Esophagus squamous epithelium (tissue), 5 donors: ENCODE data around the gene PRPF39. TPM values are rescaled to one million over a fixed set of nuclear protein-coding genes. Genes with fewer than 3 reads are reported as not detected.

Source experiments
- DNase-seq: peaks from one replicate; lab custom pipeline; 2025; lab: John Stamatoyannopoulos, UW
- H3K27ac ChIP-seq, 4 donors: fragments of 200-600 bp; sonication (generic); one replicate each; pipeline ENCODE4 v1.5.1; 2016 to 2019; ENCODE audit warnings: mild to moderate bottlenecking in 1 of 4
- H3K27me3 ChIP-seq, 4 donors: fragments of 200-600 bp; sonication (generic); 1 replicate in 3 of 4; 2 replicates in 1 of 4; pipeline versions ENCODE4 v1.5.1 to v1.6.0; 2017 to 2021; ENCODE audit warnings: antibody characterized with exemption in 1 of 4
- H3K36me3 ChIP-seq, 3 donors: fragments of 200-600 bp; sonication (generic); one replicate each; pipeline ENCODE4 v1.5.1; 2016 to 2019
- H3K4me1 ChIP-seq, 3 donors: fragments of 200-600 bp; sonication (generic); one replicate each; pipeline ENCODE4 v1.5.1; 2017 to 2019
- H3K4me3 ChIP-seq, 4 donors: fragments of 200-600 bp; sonication (generic); 1 replicate in 3 of 4; 2 replicates in 1 of 4; pipeline ENCODE4 v1.5.1; 2016 to 2019; ENCODE audit warnings: mild to moderate bottlenecking in 2 of 4, moderate library complexity in 1 of 4
- H3K9me3 ChIP-seq, 3 donors: fragments of 200-600 bp; sonication (generic); one replicate each; pipeline ENCODE4 v1.5.1; 2016 to 2019
- CTCF ChIP-seq, 6 experiments: fragments of 450-650 bp in 4 of 6; fragments of 200-600 bp in 2 of 6; sonication (generic) in 2 of 6; IDR thresholded peaks; one replicate each; pipeline ENCODE4 v1.5.1; 2016 to 2019; ENCODE audit warnings: antibody characterized with exemption in 6 of 6, mild to moderate bottlenecking in 4 of 6, moderate library complexity in 4 of 6
- POLR2A ChIP-seq, 4 donors: fragments of 450-650 bp; IDR thresholded peaks; one replicate each; pipeline ENCODE4 v1.6.1; 2017; ENCODE audit warnings: antibody characterized with exemption in 4 of 4, mild to moderate bottlenecking in 4 of 4, moderate library complexity in 3 of 4
- WGBS, 2 donors: methylation state at CpG; one replicate each; pipeline ENCODE4 v1.1.5; 2018; 5-methylcytosine and 5-hydroxymethylcytosine counted together
- intact Hi-C: fragments of 100-400 bp; cut with DNase I; formaldehyde crosslinking; loops from one replicate; pipeline ENCODE4 v1.15.0; 2022
- total RNA-seq, 4 donors: library from RNA; depleted of rRNA; stranded (reverse); fragments of >200 nt; gene quantifications; one replicate each; pipeline ENCODE4 v1.1.0, GENCODE V29; 2016
- donor health status: DM: yes; HTN: yes; CAD: no.

PRPF39 gene
- total RNA-seq, 4 donors from 2014 or later = 6.9 to 39.9 (median 19.2) TPM

GRCh38 chr14:45065956-45066355, 18.0 kb upstream of the PRPF39 start:
- Histone ChIP-seq H3K36me3 (peaks cover 0 to 36% (median 0%) of the 10 kb centered on the region in 3 donors), H3K27me3 (no peaks in the 10 kb centered on the region), H3K4me3 (no peak overlapping the region), H3K4me1 (no peaks in the 10 kb centered on the region), H3K9me3 (no peaks in the 10 kb centered on the region), H3K27ac (no peak overlapping the region)
- WGBS, 2 donors = 60 to 82% methylated on average over 2 of the region's 2 CpGs
- intact Hi-C loops = no loop called here
- TF ChIP-seq CTCF (IDR thresholded peaks at IDR 0.05) = no peak
- TF ChIP-seq POLR2A (IDR thresholded peaks at IDR 0.05) = no peak
- DNase-seq = no peak

GRCh38 chr14:45066667-45067066, 17.2 kb upstream of the PRPF39 start:
- peaks cover 0 to 43% (median 0%) of the 10 kb centered on the region in 3 donors for H3K36me3 ChIP-seq
- no peaks in the 10 kb centered on the region for H3K27me3 ChIP-seq
- H3K27ac ChIP-seq = no peak overlapping the region
- no peak overlapping the region for H3K4me3 ChIP-seq
- no peaks in the 10 kb centered on the region for H3K9me3 ChIP-seq
- intact Hi-C loops = no loop called here
- WGBS, 2 donors = 93 to 95% methylated on average over 3 of the region's 3 CpGs
- no peaks in the 10 kb centered on the region for H3K4me1 ChIP-seq
- TF ChIP-seq POLR2A (IDR thresholded peaks at IDR 0.05) = no peak
- no peak for TF ChIP-seq CTCF (IDR thresholded peaks at IDR 0.05)
- DNase-seq = no peak

- Histone ChIP-seq H3K4me1 (no peaks in the 10 kb centered on the region), H3K4me3 (no peak overlapping the region), H3K9me3 (no peaks in the 10 kb centered on the region), H3K27me3 (no peaks in the 10 kb centered on the region), H3K36me3 (peaks cover 0 to 58% (median 0%) of the 10 kb centered on the region in 3 donors), H3K27ac (no peak overlapping the region)
- DNase-seq = no peak
- no peak for TF ChIP-seq POLR2A (IDR thresholded peaks at IDR 0.05)
- TF ChIP-seq CTCF (IDR thresholded peaks at IDR 0.05) = no peak
- WGBS, 2 donors = 77 to 85% methylated on average over 3 of the region's 3 CpGs
- intact Hi-C loops = no loop called here
Observed at GRCh38 chr14:45068396-45068795, 15.5 kb upstream of the PRPF39 start.

- Histone ChIP-seq H3K4me1 (no peaks in the 10 kb centered on the region), H3K9me3 (no peaks in the 10 kb centered on the region), H3K27ac (no peak overlapping the region), H3K27me3 (no peaks in the 10 kb centered on the region), H3K36me3 (peaks cover 0 to 66% (median 0%) of the 10 kb centered on the region in 3 donors), H3K4me3 (no peak overlapping the region)
- intact Hi-C loops = no loop called here
- no peak for TF ChIP-seq CTCF (IDR thresholded peaks at IDR 0.05)
- TF ChIP-seq POLR2A (IDR thresholded peaks at IDR 0.05) = no peak
- 93 to 94% methylated on average over 1 of the region's 1 CpG for whole genome bisulfite sequencing, 2 donors
- no peak for DNase-seq
Observed at GRCh38 chr14:45070215-45070614, 13.7 kb upstream of the PRPF39 start.

- Histone ChIP-seq H3K4me1 (no peaks in the 10 kb centered on the region), H3K4me3 (no peak overlapping the region), H3K36me3 (peaks cover 0 to 60% (median 0%) of the 10 kb centered on the region in 3 donors), H3K27me3 (no peaks in the 10 kb centered on the region), H3K9me3 (no peaks in the 10 kb centered on the region), H3K27ac (no peak overlapping the region)
- WGBS, 2 donors = 98 to 99% methylated on average over 6 of the region's 6 CpGs
- intact Hi-C loops = no loop called here
- no peak for TF ChIP-seq CTCF (IDR thresholded peaks at IDR 0.05)
- TF ChIP-seq POLR2A (IDR thresholded peaks at IDR 0.05) = no peak
- no peak for DNase-seq
Observed at GRCh38 chr14:45072126-45072525, 11.8 kb upstream of the PRPF39 start.
